ENCODE measurements around the gene BACH2.

- TF ChIP-seq, protein P1, sequence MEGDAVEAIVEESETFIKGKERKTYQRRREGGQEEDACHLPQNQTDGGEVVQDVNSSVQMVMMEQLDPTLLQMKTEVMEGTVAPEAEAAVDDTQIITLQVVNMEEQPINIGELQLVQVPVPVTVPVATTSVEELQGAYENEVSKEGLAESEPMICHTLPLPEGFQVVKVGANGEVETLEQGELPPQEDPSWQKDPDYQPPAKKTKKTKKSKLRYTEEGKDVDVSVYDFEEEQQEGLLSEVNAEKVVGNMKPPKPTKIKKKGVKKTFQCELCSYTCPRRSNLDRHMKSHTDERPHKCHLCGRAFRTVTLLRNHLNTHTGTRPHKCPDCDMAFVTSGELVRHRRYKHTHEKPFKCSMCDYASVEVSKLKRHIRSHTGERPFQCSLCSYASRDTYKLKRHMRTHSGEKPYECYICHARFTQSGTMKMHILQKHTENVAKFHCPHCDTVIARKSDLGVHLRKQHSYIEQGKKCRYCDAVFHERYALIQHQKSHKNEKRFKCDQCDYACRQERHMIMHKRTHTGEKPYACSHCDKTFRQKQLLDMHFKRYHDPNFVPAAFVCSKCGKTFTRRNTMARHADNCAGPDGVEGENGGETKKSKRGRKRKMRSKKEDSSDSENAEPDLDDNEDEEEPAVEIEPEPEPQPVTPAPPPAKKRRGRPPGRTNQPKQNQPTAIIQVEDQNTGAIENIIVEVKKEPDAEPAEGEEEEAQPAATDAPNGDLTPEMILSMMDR (IDR thresholded peaks at IDR 0.05 in 4 of 5, conservative IDR thresholded peaks at IDR 0.05 in 1 of 5): no peak
- TF ChIP-seq POLR2A (IDR thresholded peaks at IDR 0.05): no peak
Measured at GRCh38 chr6:90107371-90107770, 189.3 kb downstream of the BACH2 start.
